SIG-M5 treated with dmso at 0.1 percent for 504 hours (cell line): Measurements from ENCODE around the gene ABL1.

Source experiments
- DNase-seq: peaks from one replicate; lab custom pipeline; 2025; ENCODE audit not compliant: unreplicated experiment; lab: John Stamatoyannopoulos, UW

Gene ABL1

DNA sequence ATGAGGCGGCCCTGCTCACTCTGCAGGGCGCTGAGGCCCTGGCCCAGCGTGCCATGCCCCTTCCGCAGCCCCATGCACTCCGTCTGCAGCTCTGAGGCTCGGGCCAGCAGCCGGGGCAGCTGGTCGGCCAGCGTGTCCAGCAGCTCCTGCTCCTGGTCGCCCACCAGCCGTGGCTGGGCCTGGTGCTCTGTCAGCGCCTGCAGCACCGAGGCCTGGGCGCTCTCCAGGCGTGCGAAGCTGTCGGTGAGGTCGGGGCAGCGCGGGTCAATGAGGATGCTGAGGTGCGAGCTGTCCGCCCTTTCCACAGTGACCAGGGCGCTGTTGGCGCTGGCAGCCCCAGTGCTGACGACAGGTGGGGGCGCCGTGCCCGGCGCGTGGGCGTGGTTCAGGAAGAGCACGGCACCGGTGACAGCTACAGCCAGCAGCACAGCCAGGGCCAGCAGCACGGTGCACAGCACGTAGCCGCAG, 94.6 kb downstream of the ABL1 start:
- DNase-seq: no peak

DNA sequence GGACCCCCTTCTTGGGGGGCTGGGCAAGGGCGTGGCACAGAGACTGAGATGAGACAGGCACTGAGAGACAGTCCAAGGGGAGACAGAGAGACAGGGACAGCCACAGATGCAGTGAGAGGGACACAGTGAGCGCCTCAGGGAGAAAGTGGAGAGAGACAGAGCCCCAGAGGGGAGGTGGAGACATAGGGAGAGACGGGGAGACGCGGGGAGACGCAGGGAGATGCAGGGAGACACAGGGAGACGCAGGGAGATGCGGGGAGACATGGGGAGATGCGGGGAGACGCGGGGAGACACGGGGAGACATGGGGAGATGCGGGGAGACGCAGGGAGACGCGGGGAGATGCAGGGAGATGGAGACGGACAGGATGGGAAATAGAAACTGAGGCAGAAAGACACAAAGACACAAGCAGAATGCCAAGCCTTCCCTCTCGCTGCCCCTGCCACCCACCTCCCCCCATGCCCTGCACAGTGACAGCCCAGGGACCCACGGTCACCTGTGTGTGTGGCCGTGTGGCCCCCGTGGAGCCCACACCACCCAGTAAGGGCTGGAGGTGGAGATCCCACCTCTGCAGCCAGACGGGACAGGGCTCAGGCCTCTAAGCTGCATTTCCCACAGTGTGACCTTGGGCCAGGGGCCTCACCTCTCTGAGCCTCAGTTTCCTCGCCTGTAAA, 95.2 kb downstream of the ABL1 start:
- DNase-seq: no peak

DNA sequence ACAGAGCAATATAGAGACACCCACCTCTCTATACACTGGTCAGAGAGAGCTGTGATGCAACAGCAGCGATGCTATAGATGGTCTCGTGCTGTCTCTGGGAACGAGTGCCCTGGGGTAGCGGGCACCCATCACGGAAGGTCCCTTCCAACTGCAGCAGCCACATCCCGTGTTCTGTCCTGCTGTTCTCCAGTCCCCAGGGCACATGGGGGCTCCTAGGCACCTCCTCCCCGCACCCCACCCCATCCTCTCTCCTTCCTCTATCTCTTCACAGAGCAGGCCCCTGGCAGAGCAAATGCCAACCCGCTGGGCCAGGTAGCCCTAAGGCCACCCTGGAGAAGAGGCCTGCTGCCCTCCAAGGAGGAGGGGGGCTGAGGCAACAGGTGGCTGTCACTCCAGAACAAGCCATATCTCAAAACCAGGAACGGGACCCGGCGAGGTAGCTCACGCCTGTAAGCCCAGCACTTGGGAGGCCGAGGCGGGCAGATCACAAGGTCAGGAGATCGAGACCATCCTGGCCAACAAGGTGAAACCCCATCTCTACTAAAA, 95.8 kb downstream of the ABL1 start:
- no peak for DNase-seq

DNA sequence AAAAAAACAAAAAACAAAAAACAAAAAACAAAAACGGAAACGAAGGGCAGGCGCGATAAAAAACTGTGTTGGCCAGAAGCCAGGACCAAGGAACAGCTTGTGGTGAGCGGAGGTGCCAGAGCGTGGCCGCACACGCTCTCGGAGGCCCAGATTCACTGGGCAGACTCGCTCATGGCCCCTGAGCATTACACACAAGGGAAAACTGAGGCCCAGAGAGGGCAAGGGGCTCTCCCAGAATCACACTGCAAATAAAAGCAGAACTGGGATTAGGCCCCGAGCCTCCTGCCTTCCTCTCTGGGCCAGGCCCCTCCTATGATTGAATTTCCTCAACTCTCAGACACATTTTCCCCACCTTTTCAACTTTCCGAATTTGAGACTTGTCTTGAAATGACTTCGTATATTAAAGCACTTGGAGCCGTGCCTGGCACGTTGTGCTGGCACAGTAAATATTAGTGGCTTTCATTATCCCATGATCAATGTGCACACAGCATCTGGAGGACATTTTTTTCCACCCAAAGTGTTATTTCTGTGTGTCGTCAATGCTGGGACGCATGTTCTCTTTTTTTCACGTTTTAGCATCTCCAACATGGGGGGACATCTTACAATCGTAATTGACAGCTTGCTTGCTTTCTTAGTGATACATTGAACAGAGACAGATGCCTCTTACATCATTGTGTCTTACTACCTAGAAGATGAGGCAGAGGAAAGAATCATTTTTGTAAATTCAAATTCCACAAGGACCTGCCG, 96.6 kb downstream of the ABL1 start:
- no peak for DNase-seq

DNA sequence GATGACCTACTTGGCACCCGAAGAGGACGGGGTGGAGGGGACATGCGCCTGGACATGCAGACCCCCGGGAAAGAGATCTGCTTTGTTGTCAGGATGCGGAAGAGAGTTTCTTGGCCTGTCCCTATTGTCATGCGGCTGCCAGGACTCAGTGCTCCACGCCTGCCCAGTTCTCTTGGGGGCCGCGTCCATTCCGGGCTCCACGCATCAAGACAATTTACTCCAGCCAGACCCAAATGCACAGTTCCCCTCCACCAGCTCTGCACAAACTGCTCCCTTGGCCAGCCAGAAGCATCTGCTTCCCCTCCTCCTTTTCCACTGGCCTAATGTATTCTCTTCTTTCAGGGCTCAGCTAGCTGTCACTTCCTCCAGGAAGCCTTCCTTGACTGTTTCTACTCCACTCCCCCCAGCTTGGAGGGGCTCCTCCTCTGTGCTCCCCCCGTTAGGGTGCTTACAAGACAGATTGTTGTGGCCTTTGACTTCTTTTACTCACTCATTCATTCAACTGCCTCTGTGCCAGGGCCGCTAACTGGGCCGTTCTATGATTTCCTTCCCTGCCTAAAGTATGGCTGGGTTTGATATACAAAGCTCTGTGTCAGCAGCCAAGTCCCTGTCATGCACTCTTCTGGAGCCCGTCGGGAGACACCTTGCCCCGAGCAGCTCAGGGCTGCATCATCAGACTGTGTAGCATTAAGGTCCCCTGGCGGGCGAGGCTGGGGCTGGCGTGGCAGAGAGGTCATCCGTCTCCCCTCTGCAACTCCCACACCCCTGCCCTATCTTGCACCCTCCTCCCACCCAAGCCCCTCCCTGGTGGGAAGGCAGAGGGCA, 97.4 kb downstream of the ABL1 start:
- no peak for DNase-seq

DNA sequence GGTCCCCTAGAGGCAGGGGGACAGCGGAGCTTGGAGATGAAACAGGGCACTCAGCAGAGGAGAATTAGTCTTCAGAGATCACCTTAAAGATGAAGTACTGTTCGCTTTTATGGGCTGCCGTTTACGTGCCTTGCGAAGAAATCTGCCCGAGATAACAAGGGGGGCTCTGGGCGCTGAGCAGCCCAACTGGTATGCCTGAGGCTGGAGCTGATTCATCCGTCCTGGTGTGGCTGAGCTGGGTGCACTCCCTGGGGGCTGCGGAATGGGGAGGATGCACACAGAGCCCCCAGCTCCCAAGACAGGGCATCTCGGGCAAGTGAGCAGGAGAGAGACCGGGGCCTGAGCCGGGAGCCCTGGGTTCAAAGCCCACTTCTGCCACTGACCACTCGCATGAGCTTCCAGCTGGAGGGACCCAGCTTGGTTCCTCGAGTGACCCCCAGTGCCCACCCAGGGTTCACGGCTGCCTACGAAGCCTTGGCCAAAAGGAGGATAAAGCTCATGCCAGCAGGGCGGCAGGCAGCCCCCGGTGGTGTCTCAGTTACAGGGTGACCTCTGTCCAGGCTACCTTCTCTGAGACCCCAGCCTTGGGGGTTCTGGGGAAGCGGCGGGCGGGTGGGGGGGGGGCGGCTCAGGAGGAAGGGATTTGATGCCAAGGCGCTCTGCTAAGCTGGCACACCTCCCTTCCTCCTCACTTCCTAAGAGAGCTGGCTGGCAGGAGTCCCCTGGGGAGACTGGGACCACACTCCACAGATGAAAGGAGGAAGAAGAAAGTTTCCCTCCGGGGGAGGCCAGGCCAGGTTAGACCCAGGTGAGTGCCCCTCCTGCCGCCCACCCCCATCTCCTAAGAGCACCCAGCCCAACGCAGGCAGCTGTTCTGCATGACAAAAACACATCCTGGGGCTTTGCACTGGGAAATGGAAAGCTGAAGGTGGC, 98.3 kb downstream of the ABL1 start:
- no peak for DNase-seq

DNA sequence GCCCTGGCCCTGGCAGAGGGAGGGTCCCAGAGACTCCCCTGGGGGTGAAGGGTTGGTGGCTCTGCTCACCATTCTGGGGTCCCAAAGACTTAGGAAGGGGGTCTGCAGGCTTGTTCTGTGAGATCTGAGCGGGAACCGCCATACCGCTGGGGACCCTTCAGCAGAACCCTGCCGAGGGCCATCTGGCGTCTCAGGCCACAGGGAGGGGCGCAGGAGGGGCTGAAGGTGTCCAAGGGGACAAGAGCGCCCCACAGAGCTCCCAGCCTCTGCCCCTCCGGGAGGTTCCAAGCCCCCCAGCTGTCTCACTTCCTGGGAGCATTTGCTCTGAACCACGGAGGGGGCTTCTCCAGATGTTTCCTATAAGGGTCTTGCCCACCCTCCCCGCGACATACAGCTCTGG, 99.2 kb downstream of the ABL1 start:
- no peak for DNase-seq

DNA sequence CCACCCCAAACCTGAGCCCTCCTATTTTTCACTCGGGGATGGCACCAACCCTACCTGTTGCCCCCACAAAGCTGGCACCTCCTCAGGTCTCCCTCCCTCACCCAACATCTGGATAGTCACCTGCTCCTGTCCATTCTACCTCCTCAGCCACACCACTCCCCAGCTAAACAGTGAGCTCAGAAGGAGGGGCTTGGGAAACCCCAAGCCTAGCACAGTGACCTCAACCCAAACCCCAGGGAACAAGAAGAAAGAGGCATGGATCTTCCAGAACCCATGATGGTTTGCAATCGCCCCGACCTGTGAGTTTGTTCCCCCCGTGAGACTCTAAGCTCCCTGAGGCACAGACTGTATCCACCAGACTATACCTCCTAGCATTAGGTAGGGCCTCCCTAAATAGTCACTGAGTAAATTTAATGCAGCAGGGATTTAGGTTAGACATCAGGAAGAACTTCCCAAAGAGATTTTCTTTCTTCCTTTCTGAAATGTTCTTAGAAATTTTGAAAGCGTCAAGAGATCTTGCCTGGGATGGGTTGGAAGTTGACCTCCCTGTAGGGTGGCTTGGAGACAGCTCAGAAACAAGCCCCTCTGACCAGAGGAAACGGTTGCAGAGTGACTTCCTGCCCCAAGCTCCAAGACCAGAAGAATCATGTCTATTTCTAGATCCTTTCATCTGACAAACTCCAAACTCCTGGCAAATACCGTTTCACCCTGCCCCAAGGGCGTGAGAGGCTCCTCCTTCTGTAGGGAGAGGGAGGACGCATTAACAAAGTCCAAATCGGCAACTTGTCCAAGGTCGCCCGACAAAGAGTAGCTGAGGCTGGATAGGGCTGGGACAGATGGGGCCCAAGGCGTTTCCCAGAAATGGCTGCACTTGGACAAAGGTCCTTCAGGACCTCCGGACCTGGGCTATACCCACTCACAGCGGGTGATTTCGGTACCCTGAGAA, 99.9 kb downstream of the ABL1 start:
- DNase-seq: no peak

DNA sequence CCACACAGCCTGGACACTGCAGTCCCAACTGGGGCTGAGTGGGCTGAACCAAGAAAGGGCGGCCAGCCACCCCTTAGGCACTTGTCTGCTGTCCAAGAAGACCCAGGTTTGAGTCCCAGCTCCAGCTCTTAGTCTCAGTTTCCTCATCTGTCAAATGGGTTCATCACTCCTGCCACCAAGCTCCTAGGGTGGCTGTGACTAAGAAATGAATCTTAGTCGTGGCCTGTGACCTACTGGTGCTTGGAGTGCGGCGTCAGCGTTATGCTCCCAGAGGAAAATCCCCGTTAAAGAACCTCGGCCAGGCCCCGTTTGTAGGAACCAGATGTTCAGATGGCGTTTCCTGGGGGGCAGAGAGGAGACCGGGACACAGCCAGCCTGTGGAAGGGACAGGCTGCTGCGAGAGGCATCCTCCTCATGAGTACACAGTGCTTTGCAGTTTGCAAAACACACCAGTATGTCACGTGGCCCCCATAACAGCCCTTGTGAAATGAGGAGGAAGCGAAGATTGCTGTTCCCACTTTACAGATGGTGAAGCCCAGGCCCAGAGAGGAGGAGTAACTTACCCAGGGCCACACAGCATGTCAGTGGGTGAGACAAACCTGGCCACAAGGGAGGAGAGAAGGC, 100.7 kb downstream of the ABL1 start:
- DNase-seq: no peak

DNA sequence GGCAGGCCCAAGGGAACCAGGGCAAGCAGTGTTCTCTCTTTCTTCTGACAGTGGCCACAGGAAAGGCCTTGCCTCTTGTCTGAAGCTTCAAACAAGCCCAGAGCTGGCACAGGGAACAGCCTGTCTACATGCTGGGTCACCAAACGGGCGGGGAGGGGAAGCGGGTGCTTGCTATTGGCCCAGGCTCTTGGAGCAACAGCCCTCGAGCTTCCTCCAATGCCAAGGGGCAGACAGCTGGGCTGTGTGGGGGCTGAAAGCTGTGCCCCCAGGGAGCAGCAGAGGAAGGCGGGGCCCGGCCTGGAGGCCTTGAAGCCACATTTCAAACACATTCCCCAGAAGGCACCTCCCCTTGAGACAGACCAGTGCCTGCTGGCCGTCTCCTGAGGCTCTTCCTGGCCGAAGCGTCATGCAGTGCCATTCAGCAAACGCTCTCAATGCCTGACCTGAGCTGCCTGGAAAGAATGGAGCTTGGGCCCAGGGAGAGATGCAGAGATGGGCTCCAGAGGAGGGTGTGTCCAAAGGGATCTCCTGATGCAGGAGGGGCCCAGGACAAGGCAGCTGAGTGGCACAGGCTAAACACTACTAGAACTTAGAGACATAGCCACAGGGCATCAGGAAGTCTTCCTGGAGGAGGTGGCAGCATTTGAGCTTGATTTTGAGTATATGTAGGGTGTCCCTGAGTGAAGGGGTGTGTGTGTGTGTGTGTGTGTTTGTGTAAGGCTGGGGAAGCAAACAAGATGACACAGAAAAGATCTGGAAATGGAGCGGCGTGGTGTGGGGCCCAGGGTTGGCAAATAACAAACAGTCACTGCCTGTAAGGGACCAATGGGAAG, 101.4 kb downstream of the ABL1 start:
- no peak for DNase-seq
